Measurements from ENCODE around the gene CLEC10A. TPM values are rescaled to one million over a fixed set of nuclear protein-coding genes. Genes with fewer than 3 reads are reported as not detected.
"Not testable (repeated sequence)": the region's sequence is repeated elsewhere in the genome, so short reads cannot be mapped to it uniquely, and the experiment has no call there.

Gene CLEC10A
- total RNA-seq, 4 donors from 2014 or later, result 0.46 to 5.4 (median 1.9) TPM

- no peak for DNase-seq (ENCODE audit: low spot score in 2 of 2)
- WGBS, 2 donors, result 34 to 42% methylated on average over 6 of the region's 6 CpGs
Measured at GRCh38 chr17:7060165-7060891, 19.7 kb downstream of the CLEC10A start.

GRCh38 chr17:7058831-7059447, 21.1 kb downstream of the CLEC10A start:
- intact Hi-C loops (cut with DNase I; ENCODE audit: low total_unique reads), result loop anchor here (10.0 kb wide), 1 partner anchor 106 kb away; no protein-coding TSS in a partner anchor
- TF ChIP-seq CTCF (IDR thresholded peaks at IDR 0.05) (no peak), POLR2A (IDR thresholded peaks at IDR 0.05) (no peak)
- no peak overlapping the region for H3K4me3 ChIP-seq (ENCODE audit: low read depth, poor library complexity, severe bottlenecking)
- DNase-seq (ENCODE audit: low spot score in 2 of 2), result no peak
- WGBS, 2 donors, result 71 to 76% methylated on average over 7 of the region's 7 CpGs

More at GRCh38 chr17:7060165-7060891, 19.7 kb downstream of the CLEC10A start:
- TF ChIP-seq CTCF (IDR thresholded peaks at IDR 0.05), result no peak
- TF ChIP-seq POLR2A (IDR thresholded peaks at IDR 0.05), result no peak
- no peak overlapping the region for H3K4me3 ChIP-seq (ENCODE audit: low read depth, poor library complexity, severe bottlenecking)
- intact Hi-C loops (cut with DNase I; ENCODE audit: low total_unique reads), result no loop called here

GRCh38 chr17:7056386-7056785, 23.7 kb downstream of the CLEC10A start:
- DNase-seq (ENCODE audit: low spot score in 2 of 2), result no peak
- intact Hi-C loops (cut with DNase I; ENCODE audit: low total_unique reads), result loop anchor here (10.0 kb wide), 1 partner anchor 108 kb away; no protein-coding TSS in a partner anchor
- no peak for TF ChIP-seq CTCF (IDR thresholded peaks at IDR 0.05)
- no peak for TF ChIP-seq POLR2A (IDR thresholded peaks at IDR 0.05)
- 73 to 77% methylated on average over 4 of the region's 4 CpGs for WGBS, 2 donors
- H3K4me3 ChIP-seq (ENCODE audit: low read depth, poor library complexity, severe bottlenecking), result no peak overlapping the region

GRCh38 chr17:7050583-7050982, 29.5 kb downstream of the CLEC10A start:
- DNase-seq (ENCODE audit: low spot score in 2 of 2), result not testable (repeated sequence)
- intact Hi-C loops (cut with DNase I; ENCODE audit: low total_unique reads), result loop anchor here (5.0 to 10.0 kb wide), 2 partner anchors 82 to 114 kb away; no protein-coding TSS in a partner anchor

GRCh38 chr17:7048968-7049367, 31.1 kb downstream of the CLEC10A start:
- 70 to 77% methylated on average over 6 of the region's 6 CpGs for WGBS, 2 donors
- no peak for DNase-seq (ENCODE audit: low spot score in 2 of 2)
- intact Hi-C loops (cut with DNase I; ENCODE audit: low total_unique reads), result no loop called here
- TF ChIP-seq POLR2A (IDR thresholded peaks at IDR 0.05) (no peak), CTCF (IDR thresholded peaks at IDR 0.05) (no peak)
- H3K4me3 ChIP-seq (ENCODE audit: low read depth, poor library complexity, severe bottlenecking), result no peak overlapping the region

More at GRCh38 chr17:7050583-7050982, 29.5 kb downstream of the CLEC10A start:
- H3K4me3 ChIP-seq (ENCODE audit: low read depth, poor library complexity, severe bottlenecking), result not testable (repeated sequence)
- WGBS, 2 donors, result 83 to 87% methylated on average over 9 of the region's 9 CpGs

- WGBS, 2 donors, result 43 to 72% methylated on average over 6 of the region's 6 CpGs
- intact Hi-C loops (cut with DNase I; ENCODE audit: low total_unique reads), result no loop called here
- TF ChIP-seq POLR2A (IDR thresholded peaks at IDR 0.05) (no peak), CTCF (IDR thresholded peaks at IDR 0.05) (no peak)
- DNase-seq (ENCODE audit: low spot score in 2 of 2), result no peak
- no peak overlapping the region for H3K4me3 ChIP-seq (ENCODE audit: low read depth, poor library complexity, severe bottlenecking)
Measured at GRCh38 chr17:7047566-7047965, 32.5 kb downstream of the CLEC10A start.

- WGBS, 2 donors, result 16 to 17% methylated on average over 26 of the region's 26 CpGs
- intact Hi-C loops (cut with DNase I; ENCODE audit: low total_unique reads); H3K4me3 ChIP-seq (ENCODE audit: low read depth, poor library complexity, severe bottlenecking): not testable (repeated sequence)
- peak in 1 of 2 donors; percentile 64 for DNase-seq (ENCODE audit: low spot score in 2 of 2)
Measured at GRCh38 chr17:7046725-7047397, 33.2 kb downstream of the CLEC10A start.
